ENCODE data around the gene PLCG2.
"Not testable (repeated sequence)": the region's sequence is repeated elsewhere in the genome, so short reads cannot be mapped to it uniquely, and the experiment has no call there.

- not testable (repeated sequence) for TF ChIP-seq EZH2 (IDR thresholded peaks at IDR 0.05); POLR2AphosphoS5 (IDR thresholded peaks at IDR 0.05; ENCODE audit: borderline replicate concordance, low read depth, low read length)
Measured at GRCh38 chr16:81762322-81762721, 16.8 kb upstream of the PLCG2 start.

Data from SK-N-MC (cell line).